ENCODE measurements around the gene PKN2. TPM values are rescaled to one million over a fixed set of nuclear protein-coding genes. Genes with fewer than 3 reads are reported as not detected.

The PKN2 gene
- total and polyA plus RNA-seq, 9 of the 15 experiments (the other 6 are each of a cell fraction or from before 2014, with no cell fraction given) = 4.5 to 25.3 (median 19.2) TPM

DNA sequence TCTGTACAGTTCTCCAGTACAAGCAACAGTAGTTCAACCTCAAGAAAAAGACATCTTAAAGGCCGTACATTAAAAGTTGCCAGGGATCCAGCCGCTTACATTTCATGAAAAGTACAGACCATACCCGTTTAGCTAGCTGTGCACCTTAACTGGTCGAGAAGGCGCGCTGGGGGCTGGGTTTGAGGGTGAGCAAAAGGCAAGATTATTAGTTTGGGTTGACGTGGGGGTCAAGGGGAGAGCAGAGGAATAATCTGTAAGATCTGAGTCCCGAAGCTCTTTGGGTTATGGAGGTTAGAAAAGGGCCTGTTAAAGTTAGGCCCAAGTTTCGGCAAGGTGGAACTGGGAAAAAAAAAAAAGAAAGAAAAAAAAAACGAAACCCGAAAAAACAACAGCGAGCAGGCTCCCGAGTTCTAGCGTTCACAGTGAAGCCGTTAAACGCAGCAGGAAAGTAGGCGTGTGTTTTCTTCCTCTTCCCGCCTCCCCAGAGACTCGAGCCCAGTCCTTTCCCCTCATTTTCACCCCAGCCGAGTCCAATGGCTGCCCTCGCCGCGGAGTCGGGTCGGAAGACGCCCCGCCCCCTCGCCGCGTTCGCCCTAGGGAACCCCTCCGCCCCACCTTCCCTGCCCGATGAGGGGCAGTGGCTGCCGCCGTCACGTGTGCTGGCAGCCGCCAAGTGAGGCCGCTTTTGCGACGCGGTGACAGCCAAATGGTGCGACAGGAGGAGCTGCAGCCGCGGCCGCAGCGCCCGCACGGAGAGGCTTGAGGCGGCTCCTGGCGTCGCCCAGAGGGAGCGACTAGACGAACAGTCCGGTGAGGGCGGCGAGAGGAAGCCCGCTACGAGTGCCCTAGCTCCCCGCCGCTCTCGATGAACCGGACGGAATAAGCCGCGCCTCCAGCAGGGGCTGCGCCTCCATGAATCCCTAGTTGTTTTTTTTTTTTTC, at the start of gene PKN2 (continued):
- TF ChIP-seq CEBPG (CRISPR knock-in tag; IDR thresholded peaks at IDR 0.05) (no peak), CEBPG (tag; conservative IDR thresholded peaks at IDR 0.05 in 1 of 2, IDR thresholded peaks at IDR 0.05 in 1 of 2) (no peak), ZNF384 (IDR thresholded peaks at IDR 0.05; ENCODE audit: low read depth, low read length) (peak; percentile 71), ATF2 (CRISPR knock-in tag; IDR thresholded peaks at IDR 0.05) (no peak), RBM39 (optimal IDR thresholded peaks at IDR 0.05; ENCODE audit: low read depth, low read length) (no peak), RERE (CRISPR knock-in tag; IDR thresholded peaks at IDR 0.05; ENCODE audit: borderline replicate concordance) (no peak), HDAC6 (IDR thresholded peaks at IDR 0.05; ENCODE audit: low read depth, low read length) (no peak), NFE2L1 (tag; IDR thresholded peaks at IDR 0.05; ENCODE audit: borderline replicate concordance, low read depth) (no peak), TAF7 (tag; IDR thresholded peaks at IDR 0.05) (peak; percentile 63), HSF4 (CRISPR knock-in tag; IDR thresholded peaks at IDR 0.05; ENCODE audit: borderline replicate concordance) (no peak)
- TF ChIP-seq, protein P1, sequence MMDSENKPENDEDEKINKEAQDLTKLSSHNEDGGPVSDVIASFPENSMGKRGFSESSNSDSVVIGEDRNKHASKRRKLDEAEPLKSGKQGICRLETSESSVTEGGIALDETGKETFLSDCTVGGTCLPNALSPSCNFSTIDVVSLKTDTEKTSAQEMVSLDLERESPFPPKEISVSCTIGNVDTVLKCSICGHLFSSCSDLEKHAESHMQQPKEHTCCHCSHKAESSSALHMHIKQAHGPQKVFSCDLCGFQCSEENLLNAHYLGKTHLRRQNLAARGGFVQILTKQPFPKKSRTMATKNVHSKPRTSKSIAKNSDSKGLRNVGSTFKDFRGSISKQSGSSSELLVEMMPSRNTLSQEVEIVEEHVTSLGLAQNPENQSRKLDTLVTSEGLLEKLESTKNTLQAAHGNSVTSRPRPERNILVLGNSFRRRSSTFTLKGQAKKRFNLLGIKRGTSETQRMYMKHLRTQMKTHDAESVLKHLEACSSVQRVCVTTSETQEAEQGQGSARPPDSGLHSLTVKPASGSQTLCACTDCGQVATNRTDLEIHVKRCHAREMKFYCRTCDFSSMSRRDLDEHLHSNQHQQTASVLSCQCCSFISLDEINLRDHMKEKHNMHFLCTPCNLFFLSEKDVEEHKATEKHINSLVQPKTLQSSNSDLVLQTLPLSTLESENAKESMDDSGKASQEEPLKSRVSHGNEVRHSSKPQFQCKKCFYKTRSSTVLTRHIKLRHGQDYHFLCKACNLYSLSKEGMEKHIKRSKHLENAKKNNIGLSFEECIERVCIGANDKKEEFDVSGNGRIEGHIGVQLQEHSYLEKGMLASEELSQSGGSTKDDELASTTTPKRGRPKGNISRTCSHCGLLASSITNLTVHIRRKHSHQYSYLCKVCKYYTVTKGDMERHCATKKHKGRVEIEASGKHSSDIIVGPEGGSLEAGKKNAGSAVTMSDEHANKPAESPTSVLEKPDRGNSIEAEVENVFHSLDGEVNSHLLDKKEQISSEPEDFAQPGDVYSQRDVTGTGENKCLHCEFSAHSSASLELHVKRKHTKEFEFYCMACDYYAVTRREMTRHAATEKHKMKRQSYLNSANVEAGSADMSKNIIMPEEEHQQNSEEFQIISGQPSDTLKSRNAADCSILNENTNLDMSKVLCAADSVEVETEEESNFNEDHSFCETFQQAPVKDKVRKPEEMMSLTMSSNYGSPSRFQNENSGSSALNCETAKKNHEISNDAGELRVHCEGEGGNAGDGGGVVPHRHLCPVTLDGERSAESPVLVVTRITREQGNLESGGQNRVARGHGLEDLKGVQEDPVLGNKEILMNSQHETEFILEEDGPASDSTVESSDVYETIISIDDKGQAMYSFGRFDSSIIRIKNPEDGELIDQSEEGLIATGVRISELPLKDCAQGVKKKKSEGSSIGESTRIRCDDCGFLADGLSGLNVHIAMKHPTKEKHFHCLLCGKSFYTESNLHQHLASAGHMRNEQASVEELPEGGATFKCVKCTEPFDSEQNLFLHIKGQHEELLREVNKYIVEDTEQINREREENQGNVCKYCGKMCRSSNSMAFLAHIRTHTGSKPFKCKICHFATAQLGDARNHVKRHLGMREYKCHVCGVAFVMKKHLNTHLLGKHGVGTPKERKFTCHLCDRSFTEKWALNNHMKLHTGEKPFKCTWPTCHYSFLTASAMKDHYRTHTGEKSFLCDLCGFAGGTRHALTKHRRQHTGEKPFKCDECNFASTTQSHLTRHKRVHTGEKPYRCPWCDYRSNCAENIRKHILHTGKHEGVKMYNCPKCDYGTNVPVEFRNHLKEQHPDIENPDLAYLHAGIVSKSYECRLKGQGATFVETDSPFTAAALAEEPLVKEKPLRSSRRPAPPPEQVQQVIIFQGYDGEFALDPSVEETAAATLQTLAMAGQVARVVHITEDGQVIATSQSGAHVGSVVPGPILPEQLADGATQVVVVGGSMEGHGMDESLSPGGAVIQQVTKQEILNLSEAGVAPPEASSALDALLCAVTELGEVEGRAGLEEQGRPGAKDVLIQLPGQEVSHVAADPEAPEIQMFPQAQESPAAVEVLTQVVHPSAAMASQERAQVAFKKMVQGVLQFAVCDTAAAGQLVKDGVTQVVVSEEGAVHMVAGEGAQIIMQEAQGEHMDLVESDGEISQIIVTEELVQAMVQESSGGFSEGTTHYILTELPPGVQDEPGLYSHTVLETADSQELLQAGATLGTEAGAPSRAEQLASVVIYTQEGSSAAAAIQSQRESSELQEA (IDR thresholded peaks at IDR 0.05; ENCODE audit: low read depth) = 0 out of 2 replicates have a peak, but pooled peaks have one; percentile 27

Measured in K562 (cell line).